OCI-LY7 (cell line): ENCODE measurements around the gene PRDM12. TPM values are rescaled to one million over a fixed set of nuclear protein-coding genes. Genes with fewer than 3 reads are reported as not detected.
A peak's percentile ranks its signal among the peaks of the same experiment; 100 is the strongest.

Experiments used
- BruUV-seq: library from RNA; stranded (reverse); fragments of 400-500 nt; replicated peaks from 2 replicates; lab custom pipeline; 2021; lab: Mats Ljungman, UMichigan
- CTCF ChIA-PET: fragments of 300-600 bp; sonication (Branson Sonifier 250); formaldehyde crosslinking; loops from one replicate; lab custom pipeline; 2022; ENCODE audit warnings: antibody characterized with exemption; ENCODE audit not compliant: unreplicated experiment; lab: Charles Lee
- POLR2A ChIA-PET: fragments of 300-600 bp; sonication (Branson Sonifier 250); formaldehyde crosslinking; loops from one replicate; lab custom pipeline; 2022; ENCODE audit warnings: antibody characterized with exemption; lab: Charles Lee
- DNase-seq: peaks from one replicate; pipeline ENCODE4 v3.0.0-alpha.2; 2015; ENCODE audit warnings: low spot score
- H2AFZ ChIP-seq: fragments of 200-600 bp; sonication (generic), shearing (Covaris generic); 2 replicates; pipeline ENCODE4 v1.6.1; 2014; ENCODE audit warnings: mild to moderate bottlenecking, antibody characterized with exemption, low read length, moderate library complexity
- H3K27ac ChIP-seq: fragments of 200-600 bp; sonication (generic); 2 replicates; pipeline ENCODE4 v1.5.1; 2014; ENCODE audit warnings: mixed run types, low read depth, mild to moderate bottlenecking, moderate library complexity, low read length, inconsistent platforms; ENCODE audit not compliant: poor library complexity, severe bottlenecking
- H3K36me3 ChIP-seq: fragments of 200-600 bp; sonication (generic); 2 replicates; pipeline ENCODE4 v1.6.1; 2014; ENCODE audit warnings: mild to moderate bottlenecking, antibody characterized with exemption, low read length, moderate library complexity, mixed read lengths; ENCODE audit not compliant: insufficient read depth
- H3K4me1 ChIP-seq: fragments of 200-600 bp; sonication (generic); 2 replicates; pipeline ENCODE4 v1.5.1; 2014; ENCODE audit warnings: mild to moderate bottlenecking, low read length; ENCODE audit not compliant: insufficient read depth, poor library complexity, severe bottlenecking
- H3K4me2 ChIP-seq: fragments of 200-600 bp; sonication (generic); 2 replicates; pipeline ENCODE4 v1.6.1; 2014; ENCODE audit warnings: mild to moderate bottlenecking, low read length
- H3K4me3 ChIP-seq: fragments of 200-600 bp; sonication (generic); 2 replicates; pipeline ENCODE4 v1.5.1; 2014; ENCODE audit warnings: mild to moderate bottlenecking, low read depth, low read length; ENCODE audit not compliant: poor library complexity, severe bottlenecking
- H3K79me2 ChIP-seq: fragments of 200-600 bp; sonication (generic); 2 replicates; pipeline ENCODE4 v1.6.1; 2016; ENCODE audit warnings: low read depth, mild to moderate bottlenecking, low read length, moderate library complexity, mixed read lengths; ENCODE audit not compliant: insufficient read depth
- H3K9me2 ChIP-seq: fragments of 200-600 bp; sonication (generic); 2 replicates; pipeline ENCODE4 v1.6.1; 2016; ENCODE audit warnings: mild to moderate bottlenecking, low read length, mixed read lengths; ENCODE audit not compliant: insufficient read depth
- H3K9me3 ChIP-seq: fragments of 200-600 bp; sonication (generic); 2 replicates; pipeline ENCODE4 v1.6.1; 2014; ENCODE audit warnings: mild to moderate bottlenecking, mixed run types, low read length, mixed read lengths
- H4K20me1 ChIP-seq: fragments of 200-600 bp; sonication (generic); 2 replicates; pipeline ENCODE4 v1.6.1; 2014; ENCODE audit warnings: mild to moderate bottlenecking, antibody characterized with exemption, low read length, moderate library complexity, mixed read lengths; ENCODE audit not compliant: insufficient read depth
- EZH2phosphoT487 ChIP-seq: fragments of 200-600 bp; sonication (generic); IDR thresholded peaks from 2 replicates; pipeline ENCODE4 v1.6.1; 2018; ENCODE audit warnings: low read depth, borderline replicate concordance, mild to moderate bottlenecking, mixed run types, antibody characterized with exemption, low read length, moderate library complexity, mixed read lengths
- intact Hi-C: fragments of 100-400 bp; cut with micrococcal nuclease; formaldehyde crosslinking; loops from one replicate; pipeline ENCODE4 v1.10.0; 2022; ENCODE audit not compliant: unreplicated experiment
- total RNA-seq, 2 experiments: library from RNA; depleted of rRNA in 1 of 2; stranded (reverse); fragments of >200 nt in 1 of 2; shearing (Covaris generic) in 1 of 2; gene quantifications; 2 replicates each; pipeline ENCODE4 v1.2.3, GENCODE V29; 2014 to 2022
- TF ChIP-seq, protein P1 (sequence below): fragments of 200-600 bp; sonication (generic); conservative IDR thresholded peaks from 2 replicates; pipeline ENCODE4 v1.5.1; 2014; ENCODE audit warnings: mild to moderate bottlenecking, antibody characterized with exemption, low read length, moderate library complexity, mixed read lengths

PRDM12 gene
- total RNA-seq, 2 experiments from 2014 or later: 0.06 TPM; not detected in 1

DNA sequence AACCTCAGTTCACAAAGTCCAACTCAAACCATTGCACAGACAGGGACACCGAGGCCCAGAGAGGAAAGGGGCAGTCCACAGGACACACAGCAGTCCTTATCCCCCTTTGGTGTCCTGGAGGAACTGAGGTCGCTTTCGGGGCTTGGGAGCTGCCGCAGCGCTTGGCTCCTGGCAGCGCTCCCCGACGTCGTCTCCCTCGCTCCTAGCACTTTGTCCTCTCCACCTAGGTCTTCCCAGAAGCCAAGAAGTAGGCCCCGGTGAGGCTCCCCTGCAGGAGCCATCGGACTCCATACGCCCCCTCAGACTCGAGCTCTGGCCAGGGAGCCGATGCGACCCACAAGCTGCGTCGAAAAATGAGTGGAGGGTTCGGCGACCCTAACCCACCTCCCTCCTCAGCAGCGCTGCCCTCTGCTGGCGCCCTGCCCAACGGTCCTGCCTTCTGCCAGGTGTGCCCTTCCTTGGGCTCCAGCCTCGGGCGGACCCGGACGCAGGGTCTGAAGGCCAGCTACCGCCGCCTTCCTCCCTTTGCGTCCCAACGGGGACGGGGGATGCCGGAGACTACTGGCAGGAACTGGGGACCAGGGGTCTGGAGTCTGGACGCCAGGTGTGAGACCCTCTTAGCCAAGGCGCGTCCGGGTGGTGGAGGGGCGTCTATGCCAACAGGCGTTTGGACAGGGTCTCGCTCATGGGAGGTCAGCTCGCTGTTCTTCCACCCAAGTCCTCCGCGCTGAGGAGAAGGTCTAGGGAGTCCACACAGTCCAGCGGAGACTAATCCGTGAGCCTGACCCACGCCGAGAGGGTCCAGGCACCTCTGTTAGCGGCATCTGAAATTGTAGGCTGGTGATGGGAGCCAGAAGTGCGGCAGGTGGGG, 2.1 kb upstream of the PRDM12 start:
- H3K9me2 ChIP-seq: no peaks in the 10 kb centered on the region
- intact Hi-C loops: no loop called here
- H2AFZ ChIP-seq: no peak overlapping the region
- H3K79me2 ChIP-seq: no peaks in the 10 kb centered on the region
- ChIA-PET CTCF (no interaction called here), POLR2A (no interaction called here)
- no peaks in the 10 kb centered on the region for H3K4me1 ChIP-seq
- no TSS peak for BruUV-seq
- no peak for DNase-seq
- no peak overlapping the region for H3K27ac ChIP-seq
- H4K20me1 ChIP-seq: no peaks in the 10 kb centered on the region; the same call in 1 of the 2 replicates
- TF ChIP-seq, protein P1, sequence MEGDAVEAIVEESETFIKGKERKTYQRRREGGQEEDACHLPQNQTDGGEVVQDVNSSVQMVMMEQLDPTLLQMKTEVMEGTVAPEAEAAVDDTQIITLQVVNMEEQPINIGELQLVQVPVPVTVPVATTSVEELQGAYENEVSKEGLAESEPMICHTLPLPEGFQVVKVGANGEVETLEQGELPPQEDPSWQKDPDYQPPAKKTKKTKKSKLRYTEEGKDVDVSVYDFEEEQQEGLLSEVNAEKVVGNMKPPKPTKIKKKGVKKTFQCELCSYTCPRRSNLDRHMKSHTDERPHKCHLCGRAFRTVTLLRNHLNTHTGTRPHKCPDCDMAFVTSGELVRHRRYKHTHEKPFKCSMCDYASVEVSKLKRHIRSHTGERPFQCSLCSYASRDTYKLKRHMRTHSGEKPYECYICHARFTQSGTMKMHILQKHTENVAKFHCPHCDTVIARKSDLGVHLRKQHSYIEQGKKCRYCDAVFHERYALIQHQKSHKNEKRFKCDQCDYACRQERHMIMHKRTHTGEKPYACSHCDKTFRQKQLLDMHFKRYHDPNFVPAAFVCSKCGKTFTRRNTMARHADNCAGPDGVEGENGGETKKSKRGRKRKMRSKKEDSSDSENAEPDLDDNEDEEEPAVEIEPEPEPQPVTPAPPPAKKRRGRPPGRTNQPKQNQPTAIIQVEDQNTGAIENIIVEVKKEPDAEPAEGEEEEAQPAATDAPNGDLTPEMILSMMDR: peak; percentile 66
- no peak for TF ChIP-seq EZH2phosphoT487
- no peak overlapping the region for H3K4me2 ChIP-seq
- no peaks in the 10 kb centered on the region for H3K9me3 ChIP-seq
- H3K4me3 ChIP-seq: no peak overlapping the region
- H3K36me3 ChIP-seq: no peaks in the 10 kb centered on the region

DNA sequence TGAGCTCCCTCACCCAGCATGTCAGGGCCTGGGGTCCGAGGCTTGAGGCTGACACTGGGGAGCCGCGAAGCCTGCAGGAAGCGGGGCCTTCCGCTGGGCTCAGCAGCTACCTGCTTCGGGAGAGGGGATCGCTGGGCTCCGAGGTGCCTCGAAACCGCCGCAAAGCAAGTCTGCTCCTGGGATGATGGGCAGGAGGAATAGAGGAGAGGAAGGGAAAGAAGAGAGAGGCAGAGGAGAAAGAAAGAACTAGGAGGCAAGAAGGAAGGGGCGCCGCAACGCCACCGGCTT, 1.5 kb upstream of the PRDM12 start:
- TF ChIP-seq EZH2phosphoT487: no peak
- TF ChIP-seq, protein P1: no peak
- Histone ChIP-seq H3K4me2 (no peak overlapping the region), H3K27ac (no peak overlapping the region), H3K9me2 (no peaks in the 10 kb centered on the region), H3K4me1 (no peaks in the 10 kb centered on the region), H2AFZ (no peak overlapping the region), H4K20me1 (no peaks in the 10 kb centered on the region; the same call in 1 of the 2 replicates), H3K9me3 (no peaks in the 10 kb centered on the region), H3K79me2 (no peaks in the 10 kb centered on the region), H3K4me3 (no peak overlapping the region), H3K36me3 (no peaks in the 10 kb centered on the region)
- ChIA-PET POLR2A (no interaction called here), CTCF (no interaction called here)
- no TSS peak for BruUV-seq
- intact Hi-C loops: no loop called here
- no peak for DNase-seq

DNA sequence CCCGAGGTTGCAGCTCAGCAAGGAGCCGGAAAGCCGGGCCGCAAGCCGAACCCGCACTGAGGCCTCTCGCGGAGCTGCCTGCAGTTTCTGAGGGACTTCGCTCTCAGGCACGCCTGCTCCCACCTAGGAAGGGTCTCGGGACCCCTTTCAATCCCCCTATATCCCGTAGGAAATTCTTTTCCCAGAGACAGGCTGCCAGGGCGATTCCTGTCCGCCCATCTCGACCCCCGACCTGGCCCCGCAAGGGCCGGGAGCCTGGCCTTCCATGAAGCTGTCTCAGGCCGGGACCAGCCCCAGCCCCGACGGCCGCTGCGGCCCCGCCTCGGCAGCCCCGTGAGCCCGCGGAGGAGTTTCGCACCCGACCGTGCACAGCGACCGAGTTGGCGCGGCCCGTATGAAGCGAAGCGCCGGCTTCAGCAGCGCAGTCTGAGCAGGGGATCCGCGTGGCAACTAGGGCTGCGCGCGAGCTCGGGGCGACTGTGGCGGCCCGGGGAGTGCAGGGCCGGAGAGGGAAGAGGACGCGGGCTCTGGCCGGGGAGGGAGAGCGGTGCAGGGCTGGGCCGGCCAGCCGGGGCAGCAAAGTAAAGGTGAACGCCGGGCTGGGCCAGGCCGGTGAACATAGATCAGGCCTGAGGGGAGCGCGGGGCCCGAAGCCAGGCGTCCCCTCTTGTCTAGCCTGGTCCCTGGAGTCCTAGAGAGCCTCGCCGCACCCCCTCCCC, 977 bp upstream of the PRDM12 start:
- Histone ChIP-seq H4K20me1 (no peaks in the 10 kb centered on the region), H3K79me2 (no peaks in the 10 kb centered on the region), H3K9me3 (no peaks in the 10 kb centered on the region), H3K36me3 (no peaks in the 10 kb centered on the region), H3K27ac (no peak overlapping the region), H3K9me2 (no peaks in the 10 kb centered on the region), H3K4me3 (no peak overlapping the region), H3K4me2 (no peak overlapping the region), H3K4me1 (no peaks in the 10 kb centered on the region), H2AFZ (no peak overlapping the region)
- ChIA-PET CTCF (no interaction called here), POLR2A (no interaction called here)
- TF ChIP-seq EZH2phosphoT487: no peak
- TF ChIP-seq, protein P1: no peak
- intact Hi-C loops: no loop called here
- DNase-seq: no peak
- no TSS peak for BruUV-seq
